Effector CD8-positive, alpha-beta T cell (primary cell): Measurements from ENCODE around the gene AKR1D1.
"Not testable (repeated sequence)": the region's sequence is repeated elsewhere in the genome, so short reads cannot be mapped to it uniquely, and the experiment has no call there.

Source experiments
- DNase-seq: peaks from one replicate; lab custom pipeline; 2025; lab: John Stamatoyannopoulos, UW
- total RNA-seq, 4 experiments: gene quantifications; one replicate each; lab custom pipeline; 2026; lab: John Stamatoyannopoulos, UW

The AKR1D1 gene, protein sequence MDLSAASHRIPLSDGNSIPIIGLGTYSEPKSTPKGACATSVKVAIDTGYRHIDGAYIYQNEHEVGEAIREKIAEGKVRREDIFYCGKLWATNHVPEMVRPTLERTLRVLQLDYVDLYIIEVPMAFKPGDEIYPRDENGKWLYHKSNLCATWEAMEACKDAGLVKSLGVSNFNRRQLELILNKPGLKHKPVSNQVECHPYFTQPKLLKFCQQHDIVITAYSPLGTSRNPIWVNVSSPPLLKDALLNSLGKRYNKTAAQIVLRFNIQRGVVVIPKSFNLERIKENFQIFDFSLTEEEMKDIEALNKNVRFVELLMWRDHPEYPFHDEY
- 0 to 0.35 (median 0) reads per million in 4 experiments for total RNA-seq

DNA sequence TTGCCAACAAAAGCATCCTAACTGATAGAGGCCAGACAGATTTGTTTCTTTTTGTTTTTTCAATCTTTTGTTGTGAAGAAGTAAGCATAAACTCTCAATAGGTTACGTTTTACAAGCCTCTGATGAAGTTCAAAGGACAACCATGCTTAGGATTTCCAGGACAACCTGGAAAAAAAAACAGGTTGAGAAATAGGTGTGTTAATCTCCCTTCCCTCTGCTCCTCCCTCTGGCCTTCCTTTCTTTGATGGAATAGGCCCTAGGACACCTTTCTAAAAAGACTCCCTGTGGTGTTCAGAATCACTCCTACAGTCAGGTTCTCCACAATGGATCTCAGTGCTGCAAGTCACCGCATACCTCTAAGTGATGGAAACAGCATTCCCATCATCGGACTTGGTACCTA, at the start of gene AKR1D1:
TSS of gene AKR1D1 (plus strand) at position 264 of the 400 bp plus-strand sequence. CDS start at position 324, 60 bp downstream.
- no peak for DNase-seq

DNA sequence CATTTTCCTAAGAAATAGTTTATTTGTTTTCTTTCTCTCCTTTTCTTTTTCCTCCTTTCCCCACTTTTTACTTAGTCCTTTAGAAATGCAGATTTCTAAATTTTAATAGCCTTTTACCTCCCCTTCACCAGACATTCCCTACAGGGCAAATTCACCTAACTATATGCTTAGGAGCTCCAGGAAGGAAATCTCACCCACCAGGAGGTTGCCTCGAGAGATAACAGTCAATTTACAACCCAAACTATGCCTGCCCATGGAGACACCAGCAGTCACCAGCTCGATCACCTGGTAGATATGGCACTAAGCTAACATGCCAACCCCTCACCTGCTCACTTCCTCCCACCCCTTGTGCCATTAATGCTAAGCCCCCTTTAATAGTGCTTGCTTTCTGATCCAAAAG, 49.2 kb upstream of the AKR1D1 start:
- no peak for DNase-seq

DNA sequence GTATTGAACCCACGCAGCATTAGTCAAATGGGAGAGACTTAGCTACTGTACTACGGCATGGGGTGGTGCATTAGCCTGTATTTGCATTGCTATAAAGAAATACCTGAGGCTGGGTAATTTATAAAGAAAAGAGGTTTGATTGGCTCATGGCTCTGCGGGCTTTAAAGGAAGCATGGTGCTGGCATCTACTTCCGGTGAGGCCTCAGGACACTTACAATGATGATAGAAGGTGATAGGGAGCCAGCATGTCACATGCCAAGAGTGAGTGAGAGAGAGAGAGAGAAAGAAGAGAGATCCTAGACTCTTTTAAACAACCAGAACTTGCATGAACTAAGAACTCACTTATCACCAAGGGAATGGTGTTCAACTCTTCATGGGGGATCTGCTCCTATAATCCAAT, 47.1 kb upstream of the AKR1D1 start:
- DNase-seq = no peak

DNA sequence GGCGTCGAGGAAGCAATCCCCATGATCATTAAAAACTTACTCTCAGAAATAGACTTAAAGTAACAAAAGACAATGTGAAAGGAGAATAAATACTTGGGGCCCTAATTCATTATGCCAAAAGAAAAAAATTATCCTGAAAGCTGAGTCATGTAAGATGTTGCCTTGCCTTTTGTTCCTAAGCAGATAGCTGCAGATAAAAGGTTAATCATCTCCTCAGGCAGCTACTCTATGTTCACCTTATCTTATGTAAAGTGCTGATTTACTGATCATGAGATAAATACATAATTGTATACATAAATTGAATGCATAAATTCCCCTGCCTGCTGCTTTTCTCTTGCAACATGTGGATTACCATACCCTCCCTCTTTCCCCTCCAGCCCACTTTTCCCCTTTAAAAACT, 46.3 kb upstream of the AKR1D1 start:
- DNase-seq = no peak

DNA sequence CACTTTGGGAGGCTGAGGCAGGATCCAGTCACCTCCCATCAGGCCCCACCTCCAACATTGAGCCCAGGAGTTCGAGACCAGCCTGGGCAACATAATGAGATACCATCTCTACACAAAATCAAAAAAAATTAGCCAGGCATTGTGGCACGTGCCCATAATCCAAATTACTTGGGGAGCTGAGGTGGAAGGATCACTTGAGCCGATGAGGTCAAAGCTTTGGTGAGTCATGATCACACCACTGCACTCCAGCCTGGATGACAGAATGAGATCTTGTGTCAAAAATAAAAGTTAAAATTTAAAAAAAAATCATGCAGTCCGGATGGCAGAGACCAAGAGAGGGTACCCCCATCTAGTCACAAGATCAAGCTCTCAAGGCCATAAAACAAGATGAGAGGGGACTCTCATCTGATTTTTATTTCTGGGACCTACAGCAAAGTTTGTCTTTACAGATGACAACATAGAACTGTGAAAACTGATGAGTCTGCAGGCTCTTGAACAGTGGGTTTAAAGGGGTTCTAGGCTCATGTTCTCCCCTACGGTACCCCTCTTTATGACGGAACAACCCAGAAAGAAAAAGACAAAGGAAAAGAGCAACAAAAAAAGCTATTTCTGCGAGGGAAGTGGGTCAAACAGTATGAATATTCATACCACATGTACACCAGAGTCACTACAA, 45.4 kb upstream of the AKR1D1 start:
- DNase-seq = no peak

DNA sequence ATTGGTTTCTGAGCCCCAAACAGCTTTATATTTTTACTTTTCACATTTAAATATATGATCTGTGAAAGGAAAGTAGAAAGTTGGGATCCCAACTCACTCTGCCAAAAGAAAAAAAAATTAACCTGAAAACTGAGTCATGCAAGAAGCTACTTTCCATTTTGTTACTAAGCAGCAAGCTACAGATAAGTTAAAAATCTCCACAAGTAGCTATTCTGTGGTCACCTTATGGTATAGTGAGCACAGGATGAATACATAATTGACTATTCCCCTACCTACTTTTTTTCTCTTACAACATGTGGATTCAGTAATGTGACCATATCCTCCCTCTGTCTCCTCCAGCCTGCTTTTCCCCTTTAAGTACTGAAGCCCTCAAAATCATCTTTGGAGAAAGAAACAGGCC, 44.1 kb upstream of the AKR1D1 start:
- no peak for DNase-seq

DNA sequence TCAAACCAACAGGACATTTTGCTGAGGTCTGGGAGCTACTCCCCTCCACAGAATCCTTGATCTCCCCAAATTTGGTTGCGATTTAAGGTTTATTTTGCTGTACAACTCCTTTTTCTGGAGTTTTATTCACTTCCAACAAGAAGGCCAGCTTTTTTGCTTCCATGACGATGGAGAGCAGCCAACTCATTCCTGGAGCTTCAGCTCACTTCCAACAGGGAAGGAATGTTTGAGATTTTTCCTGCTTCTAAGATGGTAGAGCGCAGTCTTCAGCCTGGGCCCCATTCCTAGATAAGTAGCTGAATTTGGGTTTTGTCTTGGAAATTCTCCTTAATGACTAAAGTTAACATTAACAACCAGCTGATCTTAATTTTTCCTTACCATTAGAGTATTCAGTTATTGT, 43.5 kb upstream of the AKR1D1 start:
- DNase-seq = no peak

DNA sequence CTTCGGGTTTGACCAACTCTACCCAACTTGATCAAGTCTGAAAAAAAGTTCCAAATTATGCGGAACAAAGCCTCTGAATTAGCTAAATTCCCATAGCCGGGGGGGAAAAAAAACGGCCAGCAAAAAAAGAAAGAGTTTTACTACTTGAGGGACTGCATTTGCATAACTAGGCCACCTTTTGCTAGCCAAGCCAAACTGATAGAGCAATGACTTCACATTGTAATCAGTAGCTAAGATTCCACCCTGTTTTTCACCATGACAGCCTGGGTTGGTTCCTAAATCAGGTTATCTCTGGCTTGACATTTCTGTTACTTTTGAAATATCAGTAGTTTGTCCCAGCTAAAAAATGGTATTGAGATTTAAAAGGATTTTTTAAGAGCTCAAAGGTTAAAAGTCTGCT, 43.0 kb upstream of the AKR1D1 start:
- DNase-seq = no peak

DNA sequence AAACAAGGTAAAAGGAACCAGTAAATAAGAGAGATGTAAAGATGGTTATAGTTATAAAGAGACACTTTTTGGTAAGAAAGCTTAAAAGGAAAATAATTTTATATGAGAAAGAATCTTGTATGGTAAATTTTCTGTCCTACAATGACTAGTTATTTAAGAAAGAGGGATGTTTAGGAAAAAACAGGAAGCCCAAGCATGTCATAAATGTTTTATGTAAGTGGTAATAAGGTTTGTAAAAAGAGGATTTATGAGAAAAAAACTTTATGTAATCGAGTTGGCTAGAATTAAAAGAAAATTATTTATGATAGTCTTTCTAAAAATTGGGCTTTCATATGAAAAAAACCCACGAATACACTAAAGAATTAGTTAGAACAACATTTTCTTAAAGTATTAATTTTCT, 40.1 kb upstream of the AKR1D1 start:
- no peak for DNase-seq

DNA sequence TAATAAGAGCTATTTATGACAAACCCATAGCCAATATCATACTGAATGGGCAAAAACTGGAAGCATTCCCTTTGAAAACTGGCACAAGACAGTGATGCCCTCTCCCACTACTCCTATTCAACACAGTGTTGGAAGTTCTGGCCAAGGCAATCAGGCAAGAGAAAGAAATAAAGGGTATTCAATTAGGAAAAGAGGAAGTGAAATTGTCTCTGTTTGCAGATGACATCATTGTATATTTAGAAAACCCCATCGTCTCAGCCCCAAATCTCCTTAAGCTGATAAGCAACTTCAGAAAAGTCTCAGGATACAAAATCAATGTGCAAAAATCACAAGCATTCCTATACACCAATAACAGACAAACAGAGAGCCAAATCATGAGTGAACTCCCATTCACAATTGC, 36.2 kb upstream of the AKR1D1 start:
- not testable (repeated sequence) for DNase-seq

DNA sequence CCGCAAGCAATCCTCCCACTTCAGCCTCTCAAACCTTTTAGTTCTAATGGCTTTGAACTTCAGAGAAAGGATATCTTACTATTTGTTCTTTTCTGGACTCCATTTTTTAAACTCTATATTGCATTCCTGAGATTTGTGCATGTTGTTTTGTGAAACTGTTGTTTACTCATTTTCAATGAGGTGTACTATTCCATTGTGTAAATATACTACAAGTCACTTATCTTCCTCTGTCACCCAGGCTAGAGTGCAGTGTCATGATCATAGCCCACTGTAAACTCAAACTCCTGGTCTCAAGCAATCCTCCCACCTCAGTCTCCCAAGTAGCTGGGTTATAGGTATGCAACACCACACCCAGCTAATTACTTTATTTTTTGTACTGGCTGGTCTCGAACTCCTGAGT, 31.4 kb upstream of the AKR1D1 start:
- no peak for DNase-seq

DNA sequence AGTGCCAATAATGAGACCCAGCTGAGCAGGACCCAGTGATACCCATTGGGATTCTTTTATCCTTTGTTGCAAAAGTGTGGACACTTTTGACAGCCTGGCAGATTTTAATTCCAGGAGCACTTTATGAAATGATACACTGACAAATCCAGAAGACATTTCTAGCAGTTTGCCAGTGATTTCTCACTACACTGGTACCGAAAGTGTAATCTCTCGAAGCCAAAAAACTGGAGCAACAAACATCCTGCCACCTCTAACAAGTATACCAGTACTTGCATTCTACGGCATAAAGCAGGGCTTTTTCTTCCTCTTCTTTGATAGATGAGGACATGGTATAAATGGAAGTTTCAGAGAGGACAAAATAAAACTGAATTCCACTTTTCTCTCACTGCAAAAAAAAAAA, 28.4 kb upstream of the AKR1D1 start:
- DNase-seq = no peak

DNA sequence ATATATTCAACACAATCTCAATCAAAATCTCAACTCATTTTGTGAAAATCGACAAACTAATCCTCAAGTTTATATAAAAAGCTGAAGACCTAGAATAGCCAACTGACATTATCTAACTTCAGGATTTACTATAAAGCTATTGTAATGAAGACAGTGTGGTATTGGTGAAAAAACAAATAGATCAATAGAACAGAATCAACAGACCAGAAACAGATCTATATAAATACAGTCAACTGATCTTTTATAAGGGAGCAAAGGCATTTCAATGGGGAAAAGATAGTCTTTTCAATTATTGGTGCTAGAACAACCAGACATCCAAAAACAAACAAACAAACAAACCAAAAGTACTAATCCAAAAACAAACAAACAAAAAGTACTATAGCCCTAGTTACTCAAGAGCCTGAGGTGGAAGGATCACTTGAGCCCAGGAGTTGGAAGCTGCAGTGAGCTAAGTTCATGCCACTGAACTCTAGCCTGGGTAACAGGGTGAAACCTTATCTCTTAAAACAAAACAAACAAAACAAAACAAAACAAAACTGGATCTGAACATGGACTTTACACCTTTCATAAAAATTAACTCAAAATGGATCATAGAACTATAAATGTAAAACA, 26.6 kb upstream of the AKR1D1 start:
- DNase-seq = no peak

DNA sequence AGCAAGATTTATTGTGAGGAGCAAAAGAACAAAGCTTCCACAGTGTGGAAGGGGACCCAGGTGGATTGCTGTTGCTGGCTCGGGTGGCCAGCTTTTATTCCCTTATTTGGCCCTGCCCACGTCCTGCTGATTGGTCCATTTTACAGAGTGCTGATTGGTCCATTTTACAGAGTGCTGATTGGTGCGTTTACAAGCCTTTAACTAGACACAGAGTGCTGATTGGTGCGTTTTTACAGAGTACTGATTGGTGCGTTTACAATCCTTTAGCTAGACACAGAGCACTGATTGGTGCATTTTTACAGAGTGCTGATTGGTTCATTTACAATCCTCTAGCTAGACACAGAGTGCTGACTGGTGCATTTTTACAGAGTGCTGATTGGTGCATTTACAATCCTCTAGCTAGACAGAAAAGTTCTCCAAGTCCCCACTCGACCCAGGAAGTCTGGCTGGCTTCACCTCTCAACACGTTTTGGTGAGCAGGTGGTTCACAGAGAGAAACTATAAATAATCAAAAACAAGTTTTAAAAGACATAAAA, 24.5 kb upstream of the AKR1D1 start:
- DNase-seq = not testable (repeated sequence)

DNA sequence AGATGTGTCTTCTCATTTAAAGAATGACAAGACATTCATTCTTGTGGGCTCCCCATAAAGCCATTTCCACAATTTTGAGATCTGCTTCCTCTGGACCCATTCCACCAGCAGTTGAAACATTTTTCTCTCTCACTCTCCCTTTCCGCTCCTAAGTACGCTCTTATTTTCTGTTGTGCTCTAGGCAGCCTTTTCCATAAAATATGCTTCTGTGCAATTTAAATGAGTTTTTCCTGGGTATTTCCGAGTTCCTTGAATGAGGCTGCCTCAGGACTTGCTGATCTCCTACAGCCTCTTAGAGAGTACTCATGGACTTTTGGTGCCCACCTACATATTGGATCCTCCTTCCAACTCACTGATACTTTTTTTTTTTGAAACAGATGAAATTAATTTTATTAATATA, 23.6 kb upstream of the AKR1D1 start:
- DNase-seq = no peak

DNA sequence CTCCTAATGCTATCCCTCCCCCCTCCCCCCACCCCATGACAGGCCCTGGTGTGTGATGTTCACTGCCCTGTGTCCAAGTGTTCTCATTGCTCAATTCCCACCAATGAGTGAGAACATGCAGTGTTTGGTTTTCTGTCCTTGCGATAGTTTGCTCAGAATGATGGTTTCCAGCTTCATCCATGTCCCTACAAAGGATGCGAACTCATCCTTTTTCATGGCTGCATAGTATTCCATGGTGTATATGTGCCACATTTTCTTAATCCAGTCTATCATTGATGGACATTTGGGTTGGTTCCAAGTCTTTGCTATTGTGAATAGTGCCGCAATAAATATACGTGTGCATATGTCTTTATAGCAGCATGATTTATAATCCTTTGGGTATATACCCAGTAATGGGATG, 20.6 kb upstream of the AKR1D1 start:
- DNase-seq = not testable (repeated sequence)

DNA sequence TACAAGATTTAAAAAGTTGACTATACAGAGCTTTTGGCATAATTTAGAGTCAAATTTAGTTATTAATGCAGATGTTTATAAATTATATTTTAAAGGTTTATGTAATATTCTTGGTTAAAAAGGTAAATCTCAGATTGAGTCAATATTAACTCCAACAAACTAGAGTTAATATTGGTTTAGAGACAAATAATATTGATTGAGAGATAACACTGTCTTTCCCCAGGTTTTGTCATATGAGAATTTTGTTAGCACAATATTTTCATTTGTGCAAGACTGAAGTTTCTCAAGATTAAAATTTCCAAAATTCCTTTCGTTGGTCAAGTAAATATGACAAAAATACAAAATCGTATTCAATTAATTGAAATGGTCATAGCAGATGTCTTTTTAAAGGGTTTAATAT, 12.9 kb upstream of the AKR1D1 start:
- no peak for DNase-seq

DNA sequence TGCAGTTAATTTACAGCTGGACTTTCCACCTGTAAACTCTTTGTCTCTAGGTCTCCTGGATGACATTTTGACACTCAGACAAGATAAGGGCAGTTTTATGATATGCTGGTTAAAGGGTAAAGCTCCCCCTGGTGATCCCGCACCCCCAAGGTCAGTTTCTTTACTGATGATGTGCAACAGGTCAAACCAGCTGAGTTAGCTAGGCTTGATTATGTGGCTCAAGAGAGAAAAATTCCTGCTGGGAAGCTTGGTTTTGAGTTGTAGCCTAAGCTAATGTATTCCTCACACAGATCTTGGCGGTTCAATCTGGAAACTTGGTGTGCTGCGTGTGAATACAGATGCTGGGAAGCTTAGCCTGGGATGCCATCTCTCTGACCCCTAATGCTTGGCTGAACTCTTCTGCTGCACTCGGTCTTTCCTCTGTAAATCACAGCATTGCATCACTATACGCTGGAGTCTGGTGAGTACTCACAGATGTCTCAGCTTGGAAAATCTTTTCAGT, 11.4 kb upstream of the AKR1D1 start:
- no peak for DNase-seq

DNA sequence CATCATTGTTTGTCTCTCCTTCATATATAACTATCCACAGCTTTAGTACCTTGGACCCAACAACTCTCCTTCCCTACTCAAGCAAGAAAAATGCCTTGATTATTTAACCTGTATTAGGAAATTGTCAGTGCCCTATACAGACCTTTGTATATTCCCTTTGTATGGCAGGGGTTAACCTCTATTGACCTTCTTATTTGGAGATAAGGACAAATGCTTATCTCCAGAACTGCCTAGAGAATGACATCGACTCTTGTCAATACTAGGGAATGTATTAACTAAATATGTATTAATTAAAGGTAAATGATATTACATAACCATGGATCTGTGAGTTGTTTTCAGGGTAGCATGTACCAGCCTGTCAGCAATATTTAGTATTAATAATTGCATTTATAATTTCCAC, 10.4 kb upstream of the AKR1D1 start:
- no peak for DNase-seq

DNA sequence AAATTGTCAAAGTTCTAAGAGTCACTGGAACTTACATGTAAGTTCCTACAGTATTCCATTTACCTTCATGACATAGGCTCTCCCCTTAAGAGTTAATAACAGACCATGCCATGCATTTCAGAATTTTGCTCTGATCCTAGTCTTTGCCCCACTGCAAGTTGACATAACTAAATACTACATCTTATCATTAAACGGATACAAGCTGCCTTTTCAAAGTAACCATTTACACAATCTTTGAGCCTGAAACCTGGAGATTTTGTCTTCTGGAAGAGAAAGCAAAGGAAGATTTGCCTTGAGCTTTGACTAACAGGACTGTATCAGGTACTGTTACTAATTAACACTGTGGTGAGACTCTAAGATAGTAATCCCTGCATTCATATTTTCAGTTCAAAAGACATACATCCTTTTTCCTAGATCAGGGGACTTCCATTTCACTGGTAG, 9.3 kb upstream of the AKR1D1 start:
- DNase-seq = no peak

DNA sequence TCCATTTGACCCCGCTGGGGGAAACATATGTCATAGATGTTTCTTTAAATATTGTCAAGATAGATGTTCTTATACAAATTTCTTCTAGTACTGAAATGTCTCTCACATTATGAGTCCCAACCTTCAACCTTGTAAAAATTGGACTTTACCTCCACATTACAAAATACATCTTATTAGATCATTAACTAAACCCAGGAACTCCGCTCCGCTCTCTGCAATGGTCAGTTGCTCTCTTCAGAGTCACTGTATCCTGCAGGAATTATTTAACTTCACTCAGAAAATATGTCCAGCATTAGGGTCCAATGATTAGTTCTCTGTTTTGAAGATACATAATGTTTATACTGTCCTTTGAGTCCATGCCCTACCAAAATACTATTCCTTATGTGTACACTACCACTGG, 8.5 kb upstream of the AKR1D1 start:
- no peak for DNase-seq

DNA sequence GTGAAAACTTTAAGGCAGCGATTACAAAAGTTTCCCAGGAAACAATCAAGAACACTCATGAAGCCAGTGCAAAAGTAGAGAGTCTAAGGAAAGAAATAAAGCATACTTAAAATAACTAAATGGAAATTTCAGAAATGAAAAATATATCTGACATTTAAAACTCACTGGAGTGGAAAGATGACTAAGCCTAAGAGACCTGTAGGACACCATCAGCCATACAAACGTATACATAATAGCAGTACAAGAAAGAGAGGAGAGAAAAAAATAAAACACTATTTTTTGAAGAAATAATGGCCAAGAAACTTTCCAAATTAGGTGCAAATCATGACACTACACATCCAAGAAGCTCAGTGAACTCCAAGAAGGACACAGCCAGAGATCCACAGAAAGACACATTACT, 5.4 kb upstream of the AKR1D1 start:
- DNase-seq = no peak

DNA sequence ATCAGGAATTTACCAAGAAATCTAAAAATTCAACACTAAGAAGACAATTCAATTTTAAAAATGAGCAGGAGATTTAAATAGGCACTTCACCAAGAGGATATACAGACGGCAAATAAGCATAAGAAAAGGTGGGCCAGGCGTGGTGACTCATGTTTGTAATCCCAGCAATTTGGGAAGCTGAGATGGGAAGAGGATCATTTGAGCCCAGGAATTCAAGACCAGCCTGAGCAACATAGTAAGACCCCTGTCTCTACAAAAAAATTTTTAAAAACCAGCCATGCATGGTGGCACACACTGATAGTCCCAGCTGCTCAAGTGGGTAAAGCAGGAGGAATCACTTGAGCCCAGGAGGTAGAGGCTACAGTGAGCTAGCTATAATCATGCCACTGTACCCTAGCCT, 3.5 kb upstream of the AKR1D1 start:
- no peak for DNase-seq
